Urothelium cell line (cell line): ENCODE data around the gene MRFAP1L1.
"Not testable (repeated sequence)": the region's sequence is repeated elsewhere in the genome, so short reads cannot be mapped to it uniquely, and the experiment has no call there.

ENCODE experiments used
- DNase-seq: peaks from one replicate; pipeline ENCODE4 v3.0.0; 2011; ENCODE audit warnings: low spot score, mixed read lengths
- FAIRE-seq: peaks from 2 replicates; lab custom pipeline; 2011; peaks lifted over from hg19 to GRCh38; lab: Jason Lieb, UNC

Gene MRFAP1L1

DNA sequence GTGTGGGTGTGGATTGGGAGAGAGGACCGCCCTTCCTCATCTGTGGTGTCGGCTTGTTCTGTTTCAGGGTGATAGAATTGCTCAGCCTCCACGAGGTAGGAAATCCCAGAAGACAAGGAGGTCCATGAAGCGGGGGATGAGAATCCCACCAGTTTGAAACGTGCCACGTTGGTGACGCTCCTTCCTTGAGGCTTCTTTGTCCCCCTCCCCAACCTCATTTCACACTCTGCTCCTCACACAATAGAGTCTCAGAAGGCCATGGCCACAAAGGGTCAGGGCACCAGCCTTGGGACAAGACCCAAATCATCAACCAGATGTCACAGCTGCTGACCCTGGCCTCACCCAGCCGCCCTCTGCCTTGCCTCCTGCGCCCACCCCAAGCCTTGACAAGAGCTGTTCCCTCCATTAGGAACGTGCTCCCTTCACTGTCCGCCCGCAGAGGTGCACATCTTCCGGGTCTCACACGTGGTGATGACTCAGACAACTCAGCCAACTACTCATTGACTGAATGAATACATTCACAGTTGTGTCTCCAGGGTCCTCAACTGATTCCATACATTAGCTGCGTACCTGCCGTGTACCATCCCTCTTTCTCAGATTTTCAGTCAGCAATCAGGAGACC is 24.6 kb upstream of the MRFAP1L1 start:
- DNase-seq (no peak), FAIRE-seq (no peak)

- FAIRE-seq (no peak), DNase-seq (no peak)
Observed at GRCh38 chr4:6733358-6734164, 23.9 kb upstream of the MRFAP1L1 start.

- peak; percentile 73 for DNase-seq
Observed at GRCh38 chr4:6732441-6733357, 23.0 kb upstream of the MRFAP1L1 start.

DNA sequence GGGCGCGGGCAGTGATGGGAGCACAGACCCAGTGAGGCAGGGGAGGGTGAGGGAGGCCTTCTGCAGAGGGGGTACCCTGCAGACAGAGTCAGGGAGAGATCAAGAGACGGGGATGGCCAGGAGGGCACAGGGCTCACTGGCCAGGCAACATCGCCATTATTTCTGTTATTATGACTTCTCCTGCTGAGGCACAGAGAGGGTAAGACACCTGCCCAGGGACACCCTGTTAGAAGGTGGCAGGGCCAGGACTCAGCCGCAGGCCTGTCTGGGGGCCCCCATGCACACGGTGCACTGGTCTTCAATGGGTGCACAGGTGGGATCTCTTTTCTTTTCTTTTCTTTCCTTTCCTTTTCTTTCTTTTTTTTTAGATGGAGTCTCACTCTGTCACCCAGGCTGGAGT is 22.1 kb upstream of the MRFAP1L1 start:
- no peak for DNase-seq
- FAIRE-seq = no peak

More at GRCh38 chr4:6732441-6733357, 23.0 kb upstream of the MRFAP1L1 start:
- no peak for FAIRE-seq

DNA sequence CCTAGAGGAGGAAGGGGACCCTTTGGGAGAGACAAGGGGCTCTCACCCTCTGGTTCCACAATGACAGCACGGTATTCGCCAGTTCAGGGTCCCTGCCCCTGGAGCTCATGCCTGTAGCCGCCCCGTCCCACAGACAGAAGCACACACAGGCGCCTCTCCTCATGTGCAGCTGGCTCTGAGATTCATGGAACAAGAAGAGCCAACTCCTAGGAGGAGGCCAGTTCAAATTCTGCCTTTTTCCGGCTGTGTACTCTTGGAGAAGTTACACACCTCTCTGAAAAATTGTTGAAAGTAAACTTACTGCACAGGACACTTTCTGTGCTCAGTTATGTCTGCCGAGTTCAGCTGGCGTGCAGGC is 21.6 kb upstream of the MRFAP1L1 start:
- no peak for DNase-seq
- no peak for FAIRE-seq

DNA sequence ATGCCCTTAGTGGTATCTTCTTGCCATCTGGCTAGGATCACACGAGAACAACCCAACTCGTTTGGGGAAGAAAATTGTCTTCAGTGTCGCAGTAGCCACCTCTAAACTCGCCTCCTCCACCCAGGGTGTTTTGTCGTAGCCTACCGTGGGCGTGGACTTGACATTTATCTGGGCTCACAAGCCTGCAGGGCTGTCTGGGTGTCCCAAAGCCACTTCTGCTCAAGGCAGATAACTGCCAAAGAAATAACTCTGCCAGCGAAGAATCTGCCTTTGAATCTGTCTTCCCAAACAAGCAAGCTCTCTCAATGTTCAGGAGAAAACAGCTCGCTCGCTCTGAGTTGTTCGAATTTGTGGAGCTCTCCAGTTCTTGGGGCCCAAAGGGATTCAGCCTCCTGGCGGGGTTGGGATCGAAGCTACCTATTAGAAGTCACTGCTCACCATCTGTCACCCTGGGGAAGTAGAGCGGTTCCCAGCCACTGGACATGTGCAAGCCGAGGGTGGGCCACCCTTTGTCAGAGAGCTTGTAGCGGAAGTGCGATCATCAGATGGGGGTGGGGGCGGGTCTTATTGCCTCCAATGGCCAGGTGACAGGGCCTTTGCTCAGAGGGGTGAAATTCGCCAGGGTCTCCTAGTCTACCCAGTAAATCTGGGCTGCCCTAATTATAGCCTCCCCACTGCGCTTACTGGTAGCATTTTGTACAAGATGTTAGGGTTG is 21.1 kb upstream of the MRFAP1L1 start:
- DNase-seq = no peak

GRCh38 chr4:6728320-6729029 is 18.8 kb upstream of the MRFAP1L1 start:
- FAIRE-seq (no peak), DNase-seq (no peak)

More for the DNA sequence above, 21.1 kb upstream of the MRFAP1L1 start:
- FAIRE-seq = no peak

DNA sequence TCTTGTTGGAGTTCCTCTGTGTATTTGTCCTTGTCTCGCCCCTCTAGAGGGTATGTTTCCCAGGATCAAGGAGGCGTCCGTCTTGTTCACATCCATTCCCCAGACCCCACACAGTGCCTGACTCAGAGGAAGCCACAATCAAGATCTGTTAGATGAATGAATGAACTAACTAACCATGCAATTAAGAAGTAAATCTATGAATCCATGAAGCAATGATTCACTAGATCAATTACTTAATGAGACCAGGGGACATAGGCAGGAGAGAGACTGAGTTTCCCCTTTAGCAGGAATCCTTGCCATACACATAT is 18.2 kb upstream of the MRFAP1L1 start:
- DNase-seq (no peak), FAIRE-seq (no peak)

- FAIRE-seq (no peak), DNase-seq (peak; percentile 65)
Observed at GRCh38 chr4:6727081-6727942, 17.6 kb upstream of the MRFAP1L1 start.

- FAIRE-seq = peak; percentile 98
Observed at GRCh38 chr4:6725427-6725961, 15.8 kb upstream of the MRFAP1L1 start.

DNA sequence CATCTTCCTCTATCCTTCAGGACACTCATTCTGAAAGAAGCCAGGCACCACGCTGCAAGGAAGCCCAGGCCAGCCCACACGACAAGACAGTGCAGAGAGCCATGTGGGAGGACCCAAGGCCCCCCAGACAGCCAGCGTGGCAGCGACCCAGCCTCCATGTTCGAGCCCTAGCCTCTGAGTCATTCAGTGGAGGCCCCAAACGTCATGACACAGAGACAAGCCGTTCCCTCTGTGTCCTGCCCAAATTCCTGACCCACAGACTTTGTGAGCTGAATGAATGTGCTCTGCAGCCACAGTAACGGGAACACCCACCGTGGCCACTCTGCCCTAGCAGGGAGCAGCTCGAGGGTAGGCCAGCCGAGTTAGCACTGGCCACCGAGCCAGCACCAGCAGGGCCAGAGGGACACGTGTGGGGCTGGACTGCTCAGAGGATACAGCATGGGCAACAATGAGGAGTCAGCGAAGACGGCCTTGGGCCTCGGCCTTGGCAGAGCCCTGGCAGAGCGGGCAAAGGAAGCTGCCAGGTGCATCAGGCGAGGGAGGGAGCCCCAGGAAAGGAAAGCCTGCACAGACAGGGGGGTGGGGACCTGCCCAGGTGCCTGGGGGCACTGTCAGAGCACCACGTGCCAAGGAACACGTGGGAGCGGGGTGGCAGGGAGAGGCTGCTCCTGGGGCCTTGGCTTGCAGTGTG is 14.9 kb upstream of the MRFAP1L1 start:
- DNase-seq (no peak), FAIRE-seq (no peak)

More at GRCh38 chr4:6725427-6725961, 15.8 kb upstream of the MRFAP1L1 start:
- not testable (repeated sequence) for DNase-seq

DNA sequence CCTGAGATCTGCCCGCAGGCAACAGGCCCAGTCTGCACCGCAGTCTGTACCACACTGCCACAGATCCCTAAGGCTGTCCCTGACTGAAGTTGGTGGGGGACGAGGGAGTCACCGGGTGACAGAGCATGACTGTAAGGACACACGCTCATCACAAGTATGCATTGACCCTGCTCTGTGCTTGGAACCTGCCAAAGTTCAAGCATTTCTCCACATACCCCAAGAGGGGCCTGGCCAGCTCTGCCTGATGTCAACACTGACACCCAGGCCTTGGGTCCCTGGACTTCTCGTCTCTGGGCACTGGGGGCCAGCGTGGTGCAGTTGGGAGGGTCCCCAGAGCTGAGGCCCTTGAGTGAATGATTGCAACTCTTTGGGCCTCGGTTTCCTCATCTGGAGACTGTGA is 14.2 kb upstream of the MRFAP1L1 start:
- no peak for FAIRE-seq
- DNase-seq = no peak

- FAIRE-seq = no peak
Observed at GRCh38 chr4:6722891-6723290, 13.2 kb upstream of the MRFAP1L1 start.

GRCh38 chr4:6721121-6721520 is 11.5 kb upstream of the MRFAP1L1 start:
- FAIRE-seq = no peak
- DNase-seq = no peak

More at GRCh38 chr4:6722891-6723290, 13.2 kb upstream of the MRFAP1L1 start:
- no peak for DNase-seq

GRCh38 chr4:6720202-6720699 is 10.6 kb upstream of the MRFAP1L1 start:
- DNase-seq (peak; percentile 73), FAIRE-seq (no peak)

DNA sequence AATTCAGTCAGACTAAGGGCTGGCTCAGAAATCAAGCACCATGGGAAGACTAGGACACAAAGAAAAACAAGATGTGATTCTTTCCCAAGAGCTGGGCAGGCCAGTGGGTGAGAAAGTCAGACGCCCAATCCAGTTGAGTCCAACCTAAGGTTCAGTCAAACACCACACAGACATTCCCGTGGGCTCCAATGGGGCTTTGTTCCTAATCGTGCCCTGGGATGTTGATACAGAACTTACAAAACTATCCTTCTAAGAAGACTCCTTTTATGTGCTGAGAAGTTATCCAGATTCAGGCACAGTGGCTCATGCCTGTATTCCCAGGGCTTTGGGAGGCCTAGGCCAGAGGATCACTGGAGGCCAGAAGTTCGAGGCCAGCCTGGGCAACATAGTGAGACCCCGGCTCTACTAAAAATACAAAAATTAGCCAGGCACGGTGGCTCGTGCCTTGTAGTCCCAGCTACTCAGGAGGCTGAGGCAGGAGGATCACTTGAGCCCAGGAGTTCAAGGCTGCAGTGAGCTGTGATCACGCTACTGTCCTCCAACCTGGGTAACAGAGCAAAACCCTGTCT is 10.0 kb upstream of the MRFAP1L1 start:
- FAIRE-seq (no peak), DNase-seq (no peak)

DNA sequence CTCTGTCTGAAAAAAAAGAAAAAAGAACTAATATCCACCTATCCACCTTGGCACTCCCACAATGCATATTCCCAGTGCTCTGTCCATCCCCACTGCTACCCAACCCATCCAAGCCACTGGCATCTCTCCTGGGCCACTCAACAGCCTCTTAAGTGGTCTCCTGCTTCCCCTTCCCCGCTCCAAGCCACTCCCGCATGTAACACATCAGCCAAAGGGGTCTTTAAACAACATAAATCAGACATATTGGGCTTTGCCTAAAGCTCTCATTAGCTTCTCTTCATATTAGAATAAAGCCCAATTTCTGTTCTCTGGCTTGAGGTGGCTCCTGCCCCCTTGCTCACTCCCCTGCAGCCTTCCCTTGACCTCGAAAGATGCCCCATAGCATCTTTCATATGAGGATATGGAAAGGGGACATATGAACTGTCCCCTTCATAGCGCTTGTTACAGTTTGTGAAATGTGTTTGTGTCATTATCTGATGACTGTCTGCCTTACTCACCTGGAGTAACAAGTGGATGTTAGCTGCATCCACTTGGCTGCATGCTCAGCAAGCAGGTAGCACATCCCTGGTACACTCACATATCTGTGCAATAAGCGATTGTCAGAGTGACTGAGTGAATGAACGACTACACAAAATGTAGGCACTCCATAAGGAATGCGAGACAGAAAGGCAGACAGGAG is 9.4 kb upstream of the MRFAP1L1 start:
- FAIRE-seq (no peak), DNase-seq (no peak)
